ENCODE measurements around the gene NAA25. TPM values are rescaled to one million over a fixed set of nuclear protein-coding genes. Genes with fewer than 3 reads are reported as not detected.

Gene NAA25
- total RNA-seq, 1 experiment from 2014 or later: 55.0 TPM

DNA sequence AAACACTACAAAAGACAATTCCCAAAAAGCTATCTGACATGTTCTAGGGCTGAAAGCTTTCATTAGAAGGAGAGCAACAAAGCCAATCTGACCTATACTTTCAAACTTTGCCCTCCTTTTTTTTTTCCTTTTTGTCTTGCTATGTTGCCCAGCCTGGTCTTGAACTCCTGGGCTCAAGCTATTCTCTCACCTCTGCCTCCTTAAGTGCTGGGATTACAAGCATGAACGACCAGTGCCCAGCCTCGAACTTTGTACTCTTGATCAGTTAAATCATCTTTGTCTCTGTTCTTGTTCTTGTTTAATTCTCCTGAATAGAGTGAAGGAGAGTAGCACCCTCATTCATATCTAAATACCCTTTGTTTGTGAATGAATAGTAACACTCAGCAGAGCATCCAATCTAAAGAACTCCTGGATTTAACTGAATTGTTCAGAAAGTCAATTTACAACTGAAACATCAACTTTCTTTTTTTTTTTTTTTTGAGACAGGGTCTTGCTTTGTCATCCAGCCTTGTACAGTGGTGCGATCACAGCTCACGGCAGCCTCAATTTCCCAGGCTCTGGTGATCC lies 73.3 kb downstream of the NAA25 start:
- no peaks in the 10 kb centered on the region for H3K9me3 Mint-ChIP-seq (ENCODE audit: low read depth, unreplicated experiment)
- H3K27ac Mint-ChIP-seq (ENCODE audit: unreplicated experiment): no peak overlapping the region
- H3K4me1 Mint-ChIP-seq (ENCODE audit: low read depth, unreplicated experiment): no peaks in the 10 kb centered on the region
- intact Hi-C loops (cut with micrococcal nuclease; ENCODE audit: unreplicated experiment): no loop called here
- TF ChIP-seq, protein P1, sequence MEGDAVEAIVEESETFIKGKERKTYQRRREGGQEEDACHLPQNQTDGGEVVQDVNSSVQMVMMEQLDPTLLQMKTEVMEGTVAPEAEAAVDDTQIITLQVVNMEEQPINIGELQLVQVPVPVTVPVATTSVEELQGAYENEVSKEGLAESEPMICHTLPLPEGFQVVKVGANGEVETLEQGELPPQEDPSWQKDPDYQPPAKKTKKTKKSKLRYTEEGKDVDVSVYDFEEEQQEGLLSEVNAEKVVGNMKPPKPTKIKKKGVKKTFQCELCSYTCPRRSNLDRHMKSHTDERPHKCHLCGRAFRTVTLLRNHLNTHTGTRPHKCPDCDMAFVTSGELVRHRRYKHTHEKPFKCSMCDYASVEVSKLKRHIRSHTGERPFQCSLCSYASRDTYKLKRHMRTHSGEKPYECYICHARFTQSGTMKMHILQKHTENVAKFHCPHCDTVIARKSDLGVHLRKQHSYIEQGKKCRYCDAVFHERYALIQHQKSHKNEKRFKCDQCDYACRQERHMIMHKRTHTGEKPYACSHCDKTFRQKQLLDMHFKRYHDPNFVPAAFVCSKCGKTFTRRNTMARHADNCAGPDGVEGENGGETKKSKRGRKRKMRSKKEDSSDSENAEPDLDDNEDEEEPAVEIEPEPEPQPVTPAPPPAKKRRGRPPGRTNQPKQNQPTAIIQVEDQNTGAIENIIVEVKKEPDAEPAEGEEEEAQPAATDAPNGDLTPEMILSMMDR (IDR thresholded peaks at IDR 0.05; ENCODE audit: unreplicated experiment): no peak
- no TSS peak for BruUV-seq (replicated peaks)
- H3K27me3 Mint-ChIP-seq (ENCODE audit: unreplicated experiment): no peaks in the 10 kb centered on the region
- DNase-seq: no peak
- peaks cover 82% of the 10 kb centered on the region for H3K36me3 Mint-ChIP-seq (ENCODE audit: insufficient read depth, unreplicated experiment)
- CTCF ChIA-PET: no interaction called here
- no peak overlapping the region for H3K4me3 Mint-ChIP-seq (ENCODE audit: low read depth, unreplicated experiment)

DNA sequence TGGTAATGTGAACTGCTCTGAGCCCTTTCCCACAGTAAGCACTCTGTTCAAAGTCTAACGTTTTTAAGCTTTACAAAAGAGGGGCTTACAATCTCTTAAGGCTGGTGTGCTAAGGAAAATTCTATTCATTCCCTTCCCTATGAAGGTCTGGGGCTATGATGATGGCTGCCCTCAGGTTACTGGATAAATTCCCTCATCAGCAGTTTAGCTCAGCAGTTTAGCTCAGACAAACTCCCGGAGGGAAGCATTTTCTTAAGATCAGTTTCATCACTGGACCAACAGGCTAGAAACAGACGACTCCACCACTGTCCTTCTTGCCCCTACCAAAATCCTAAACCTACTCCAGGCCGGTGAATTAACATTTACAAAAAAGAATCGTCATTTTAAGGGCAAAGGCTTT lies 76.3 kb downstream of the NAA25 start:
- no peak for DNase-seq
- Mint-ChIP-seq H3K9me3 (ENCODE audit: low read depth, unreplicated experiment) (no peaks in the 10 kb centered on the region), H3K36me3 (ENCODE audit: insufficient read depth, unreplicated experiment) (peaks cover 77% of the 10 kb centered on the region), H3K4me1 (ENCODE audit: low read depth, unreplicated experiment) (no peaks in the 10 kb centered on the region), H3K27ac (ENCODE audit: unreplicated experiment) (no peak overlapping the region), H3K4me3 (ENCODE audit: low read depth, unreplicated experiment) (no peak overlapping the region), H3K27me3 (ENCODE audit: unreplicated experiment) (no peaks in the 10 kb centered on the region)
- TF ChIP-seq, protein P1 (IDR thresholded peaks at IDR 0.05; ENCODE audit: unreplicated experiment): no peak
- BruUV-seq (replicated peaks): no TSS peak
- CTCF ChIA-PET: interaction anchor here (0.6 kb wide), 1 partner anchor 30 kb away, joined by 4 read pairs; no protein-coding TSS in a partner anchor
- intact Hi-C loops (cut with micrococcal nuclease; ENCODE audit: unreplicated experiment): no loop called here

DNA sequence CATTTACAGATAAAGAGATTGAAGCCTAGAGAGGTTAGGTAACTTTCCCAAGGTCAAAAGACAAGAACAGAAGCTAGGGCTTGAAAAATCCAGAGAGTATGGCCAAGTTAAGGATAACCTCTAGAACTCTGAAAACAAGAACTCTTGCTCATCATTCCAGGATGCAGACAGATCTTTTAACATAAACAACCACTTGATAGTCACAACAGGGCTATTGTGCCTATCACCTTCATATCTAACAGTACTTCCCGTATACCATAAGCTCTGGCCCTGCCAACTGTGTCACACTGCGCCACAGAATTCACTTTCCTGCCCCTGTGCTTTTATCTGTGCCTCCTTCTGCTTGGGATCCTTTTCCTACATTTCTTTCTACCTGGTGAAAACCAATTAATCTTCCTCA lies 77.1 kb downstream of the NAA25 start:
- Mint-ChIP-seq H3K27me3 (ENCODE audit: unreplicated experiment) (no peaks in the 10 kb centered on the region), H3K36me3 (ENCODE audit: insufficient read depth, unreplicated experiment) (peaks cover 75% of the 10 kb centered on the region), H3K4me3 (ENCODE audit: low read depth, unreplicated experiment) (no peak overlapping the region), H3K9me3 (ENCODE audit: low read depth, unreplicated experiment) (no peaks in the 10 kb centered on the region), H3K27ac (ENCODE audit: unreplicated experiment) (no peak overlapping the region), H3K4me1 (ENCODE audit: low read depth, unreplicated experiment) (no peaks in the 10 kb centered on the region)
- BruUV-seq (replicated peaks): no TSS peak
- no peak for DNase-seq
- intact Hi-C loops (cut with micrococcal nuclease; ENCODE audit: unreplicated experiment): no loop called here
- CTCF ChIA-PET: interaction anchor here (0.7 kb wide), 1 partner anchor 76 kb away, joined by 3 read pairs; no protein-coding TSS in a partner anchor
- TF ChIP-seq, protein P1 (IDR thresholded peaks at IDR 0.05; ENCODE audit: unreplicated experiment): no peak

DNA sequence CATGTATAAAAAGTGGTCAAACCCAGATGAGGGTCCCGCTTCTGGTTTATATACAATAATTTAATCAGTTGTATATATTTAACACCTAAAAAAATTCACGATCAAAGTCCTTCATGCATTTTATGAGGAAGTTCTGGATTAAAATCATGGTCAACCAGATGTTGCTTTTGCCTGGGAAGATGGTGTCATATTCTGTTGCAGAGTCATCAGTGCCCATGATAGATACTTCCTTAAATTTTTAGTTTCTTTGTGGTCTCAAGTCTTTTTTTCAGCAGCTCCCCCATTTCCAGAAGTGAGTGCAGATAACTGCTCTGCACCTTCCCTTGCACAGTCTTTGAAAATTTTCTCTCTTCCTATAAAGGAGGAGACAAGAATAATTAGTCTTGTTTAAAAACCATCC lies 79.3 kb downstream of the NAA25 start:
- no peaks in the 10 kb centered on the region for H3K27me3 Mint-ChIP-seq (ENCODE audit: unreplicated experiment)
- no peak overlapping the region for H3K4me3 Mint-ChIP-seq (ENCODE audit: low read depth, unreplicated experiment)
- H3K36me3 Mint-ChIP-seq (ENCODE audit: insufficient read depth, unreplicated experiment): peaks cover 72% of the 10 kb centered on the region
- no peaks in the 10 kb centered on the region for H3K9me3 Mint-ChIP-seq (ENCODE audit: low read depth, unreplicated experiment)
- DNase-seq: no peak
- no peaks in the 10 kb centered on the region for H3K4me1 Mint-ChIP-seq (ENCODE audit: low read depth, unreplicated experiment)
- H3K27ac Mint-ChIP-seq (ENCODE audit: unreplicated experiment): peak overlapping the region; percentile 39
- CTCF ChIA-PET: no interaction called here
- BruUV-seq (replicated peaks): no TSS peak
- TF ChIP-seq, protein P1 (IDR thresholded peaks at IDR 0.05; ENCODE audit: unreplicated experiment): no peak
- intact Hi-C loops (cut with micrococcal nuclease; ENCODE audit: unreplicated experiment): no loop called here
